ENCODE data around the gene RPL27.
"Not testable (repeated sequence)": the region's sequence is repeated elsewhere in the genome, so short reads cannot be mapped to it uniquely, and the experiment has no call there.

RPL27 gene

DNA sequence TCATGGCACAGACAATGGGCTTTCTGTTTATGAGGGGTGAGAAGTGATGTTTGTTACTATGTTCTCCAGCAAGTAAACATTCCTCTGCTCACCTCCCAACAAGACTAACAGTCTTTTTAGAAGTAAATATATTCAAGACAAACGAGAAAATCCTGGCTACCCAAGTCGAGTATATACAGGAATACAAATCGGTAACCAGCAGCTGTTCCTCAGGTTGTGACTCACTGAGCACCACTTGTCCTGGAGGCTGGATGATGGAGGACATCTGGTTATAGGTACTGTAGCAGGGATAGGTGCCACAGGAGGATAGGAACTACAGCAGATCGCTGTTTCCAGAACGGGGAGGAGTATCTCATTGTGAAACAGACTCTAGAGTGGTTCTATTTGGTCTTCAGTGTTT lies 5.3 kb upstream of the RPL27 start:
- FAIRE-seq (no peak), DNase-seq (ENCODE audit: low spot score) (no peak)

DNA sequence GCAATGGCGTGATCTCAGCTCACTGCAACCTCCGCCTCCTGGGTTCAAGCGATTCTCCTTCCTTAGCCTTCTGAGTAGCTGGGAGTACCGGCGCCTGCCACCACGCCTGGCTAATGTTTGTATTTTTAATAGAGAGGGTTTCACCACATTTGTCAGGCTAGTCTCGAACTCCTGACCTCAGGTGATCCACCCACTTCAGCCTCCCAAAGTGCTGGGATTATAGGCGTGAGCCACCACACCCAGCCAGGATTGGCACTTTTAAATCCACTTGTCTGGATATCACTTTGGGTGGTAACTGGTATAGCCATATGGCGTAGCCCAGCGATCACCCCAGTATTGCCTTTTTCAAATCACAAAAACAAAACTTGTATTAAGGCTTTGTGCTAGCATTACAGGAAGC lies 4.3 kb upstream of the RPL27 start:
- DNase-seq (ENCODE audit: low spot score); FAIRE-seq: not testable (repeated sequence)

DNA sequence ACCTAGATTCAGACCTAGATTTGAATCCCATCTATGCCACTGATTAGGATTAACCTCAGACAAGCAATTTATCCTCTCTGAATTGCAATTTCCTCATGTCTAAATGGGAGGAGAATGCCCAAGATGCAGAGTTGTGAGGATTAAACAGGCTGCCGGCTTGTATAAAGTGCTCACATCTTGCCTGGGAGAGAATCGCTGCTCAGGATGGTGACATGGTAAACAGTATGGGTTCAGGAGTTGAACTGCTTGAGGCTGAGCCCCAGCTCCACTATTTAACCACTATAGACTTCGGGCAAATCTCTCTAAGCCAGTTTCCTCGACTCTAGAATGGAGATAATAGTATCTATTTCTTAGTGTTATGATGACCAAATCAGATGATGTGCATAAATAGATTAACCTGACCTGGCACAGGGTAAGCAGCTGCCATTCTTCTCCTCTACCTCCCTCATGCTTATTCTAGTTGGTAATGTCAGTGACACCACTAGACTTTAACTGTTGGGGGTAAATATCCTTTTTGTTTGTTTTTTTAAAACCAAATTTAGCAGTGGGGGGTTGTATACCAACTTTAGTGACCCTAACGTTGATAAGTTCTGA lies 732 bp upstream of the RPL27 start:
- FAIRE-seq (no peak), DNase-seq (ENCODE audit: low spot score) (no peak)

DNA sequence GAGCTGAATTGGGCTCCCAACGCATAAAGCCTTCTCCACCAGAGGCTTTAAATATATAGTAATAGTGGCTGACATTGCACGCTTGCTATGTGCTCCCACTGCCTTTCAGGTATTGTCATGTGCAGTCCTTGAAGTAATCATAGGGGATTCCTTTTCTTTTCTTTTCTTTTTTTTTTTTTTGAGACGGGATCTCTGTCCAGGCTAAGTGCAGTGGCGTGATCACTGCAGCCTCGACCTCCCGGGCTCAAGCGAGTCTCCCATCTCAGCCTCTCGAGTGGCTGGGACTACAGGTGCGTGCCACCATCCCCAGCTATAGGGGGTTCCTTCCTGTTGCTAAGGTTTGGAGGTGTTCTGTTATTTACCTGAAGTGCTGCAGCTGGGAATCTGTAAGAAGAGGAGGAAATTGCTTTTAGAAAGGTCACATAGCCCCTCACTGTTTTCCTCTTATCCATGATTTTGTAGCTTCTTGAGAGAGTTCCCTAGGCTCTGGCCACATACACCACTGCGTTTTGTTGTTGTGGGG lies 845 bp downstream of the RPL27 start:
- no peak for FAIRE-seq

DNA sequence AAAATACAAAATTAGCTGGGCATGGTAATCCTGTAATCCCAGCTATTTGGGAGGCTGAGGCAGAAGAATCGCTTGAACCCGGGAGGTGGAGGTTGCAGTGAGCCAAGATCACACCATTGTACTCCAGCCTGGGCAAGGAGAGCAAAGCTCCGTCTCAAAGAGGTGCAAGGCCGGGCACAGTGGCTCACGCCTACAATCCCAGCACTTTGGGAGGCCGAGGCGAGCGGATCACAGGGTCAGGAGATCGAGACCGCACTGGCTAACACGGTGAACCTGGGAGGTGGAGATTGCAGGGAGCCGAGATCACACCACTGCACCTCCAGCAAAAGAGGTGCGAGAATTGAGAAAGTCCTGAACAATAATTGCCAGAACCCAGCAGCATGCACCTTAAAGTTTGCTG lies 2.7 kb downstream of the RPL27 start:
- FAIRE-seq; DNase-seq (ENCODE audit: low spot score): not testable (repeated sequence)

More for the DNA sequence above, 845 bp downstream of the RPL27 start:
- DNase-seq (ENCODE audit: low spot score) = no peak

DNA sequence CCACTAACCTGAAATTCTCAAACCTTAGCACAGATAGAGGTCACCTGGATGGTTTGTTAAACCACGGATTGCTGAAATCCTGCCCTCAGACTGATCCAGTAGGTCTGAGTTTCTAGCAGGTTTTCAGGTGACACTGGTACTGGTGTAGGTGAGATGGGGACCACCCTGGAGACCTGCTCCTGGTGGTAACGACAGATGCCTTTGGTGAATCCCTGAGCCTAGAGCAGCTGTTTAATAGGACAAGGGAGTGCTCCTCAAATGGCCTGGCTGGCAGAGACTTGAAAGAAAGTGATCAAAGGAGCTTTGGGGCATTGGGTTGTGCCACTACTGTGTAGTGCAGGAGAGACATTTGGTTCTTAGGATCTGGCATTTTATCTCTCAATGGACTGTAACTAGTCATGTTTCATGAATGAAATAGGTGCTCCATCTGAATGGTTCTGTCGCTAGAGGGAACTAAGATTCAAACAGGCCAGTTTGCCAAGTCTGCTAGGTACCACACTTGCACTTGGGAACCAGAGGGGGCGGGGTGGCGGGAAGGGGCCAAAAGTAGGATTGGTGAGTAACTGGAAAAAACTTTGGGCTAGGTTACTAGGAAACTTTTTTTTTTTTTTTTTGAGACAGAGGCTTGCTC lies 5.4 kb downstream of the RPL27 start:
- DNase-seq (ENCODE audit: low spot score) = peak; percentile 76
- no peak for FAIRE-seq

DNA sequence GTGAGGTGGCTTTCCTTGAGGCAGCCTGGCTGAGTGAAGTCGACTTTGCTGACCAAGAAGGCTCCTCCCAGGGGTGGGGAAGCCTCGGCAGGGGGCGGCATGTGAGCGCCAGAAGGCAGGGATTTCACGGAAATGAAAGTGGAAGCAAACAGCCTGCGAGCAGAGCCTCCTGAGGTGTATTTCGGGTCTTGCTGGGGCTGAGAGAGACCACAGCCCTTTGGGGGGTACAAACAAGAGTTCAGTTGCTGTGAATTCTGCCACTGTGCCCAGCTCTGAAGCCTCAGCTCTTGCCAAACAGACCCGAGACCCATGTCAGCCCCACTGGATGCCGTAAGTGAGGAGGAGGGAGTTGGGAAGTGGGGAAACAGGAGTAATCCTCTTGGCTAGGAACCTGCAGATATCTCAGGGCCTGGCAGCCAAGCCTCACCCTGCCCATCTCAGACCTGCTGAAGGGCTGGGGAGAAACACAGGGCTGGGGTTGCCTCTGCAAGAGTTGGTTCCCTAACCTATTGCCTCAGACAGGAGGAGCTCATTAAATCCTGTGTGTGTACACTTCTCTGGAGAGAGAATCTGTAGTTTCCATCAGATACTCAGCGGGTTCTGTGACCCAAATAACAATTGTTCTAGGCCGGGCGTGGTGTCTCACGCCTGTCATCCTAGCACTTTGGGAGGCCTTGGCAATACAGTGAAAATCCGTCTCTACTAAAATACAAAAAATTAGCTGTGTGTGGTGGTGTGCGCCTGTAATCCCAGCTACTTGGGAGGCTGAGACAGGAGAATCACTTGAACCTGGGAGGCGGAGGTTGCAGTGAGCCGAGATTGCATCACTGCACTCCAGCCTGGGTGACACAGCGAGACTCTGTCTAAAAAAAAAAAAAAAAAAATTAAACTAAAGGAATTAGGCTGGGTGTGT lies 8.7 kb downstream of the RPL27 start, which contains the start of gene IFI35:
Gene IFI35 (plus strand): TSS at position 146 of the 913 bp plus-strand sequence. CDS start 164 bp downstream, at position 310.
- DNase-seq (ENCODE audit: low spot score) (no peak), FAIRE-seq (no peak)

DNA sequence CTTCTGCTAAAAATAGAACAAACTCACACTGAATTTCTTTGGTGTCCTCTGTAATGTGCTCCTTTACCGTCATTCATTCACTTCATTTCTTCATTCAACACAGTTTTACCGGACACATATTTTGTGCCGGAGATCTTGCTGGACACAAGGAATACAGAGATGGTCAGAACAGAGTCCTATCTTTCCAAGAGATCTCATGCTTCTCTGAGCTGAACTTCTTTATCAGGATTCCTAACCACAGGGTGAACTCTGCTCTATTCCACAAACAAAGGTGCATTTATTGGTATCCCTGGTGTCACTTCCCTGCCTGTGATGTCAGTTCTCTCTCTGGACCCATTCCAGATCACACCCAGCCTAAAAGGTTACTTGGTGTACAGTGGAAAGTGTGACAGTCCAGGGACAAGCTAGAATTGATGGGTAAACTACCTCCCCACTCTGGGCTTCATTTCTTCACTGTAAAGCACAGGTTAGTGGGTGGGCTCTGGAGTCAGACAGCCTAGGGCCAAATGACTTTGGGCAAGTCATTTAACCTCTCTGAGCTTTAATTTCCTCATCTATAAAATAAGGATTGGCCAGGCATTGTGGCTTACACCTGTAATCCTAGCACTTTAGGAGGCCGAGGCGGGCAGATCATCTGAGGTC lies 12.6 kb downstream of the RPL27 start:
- no peak for FAIRE-seq
- DNase-seq (ENCODE audit: low spot score) = peak; percentile 33

DNA sequence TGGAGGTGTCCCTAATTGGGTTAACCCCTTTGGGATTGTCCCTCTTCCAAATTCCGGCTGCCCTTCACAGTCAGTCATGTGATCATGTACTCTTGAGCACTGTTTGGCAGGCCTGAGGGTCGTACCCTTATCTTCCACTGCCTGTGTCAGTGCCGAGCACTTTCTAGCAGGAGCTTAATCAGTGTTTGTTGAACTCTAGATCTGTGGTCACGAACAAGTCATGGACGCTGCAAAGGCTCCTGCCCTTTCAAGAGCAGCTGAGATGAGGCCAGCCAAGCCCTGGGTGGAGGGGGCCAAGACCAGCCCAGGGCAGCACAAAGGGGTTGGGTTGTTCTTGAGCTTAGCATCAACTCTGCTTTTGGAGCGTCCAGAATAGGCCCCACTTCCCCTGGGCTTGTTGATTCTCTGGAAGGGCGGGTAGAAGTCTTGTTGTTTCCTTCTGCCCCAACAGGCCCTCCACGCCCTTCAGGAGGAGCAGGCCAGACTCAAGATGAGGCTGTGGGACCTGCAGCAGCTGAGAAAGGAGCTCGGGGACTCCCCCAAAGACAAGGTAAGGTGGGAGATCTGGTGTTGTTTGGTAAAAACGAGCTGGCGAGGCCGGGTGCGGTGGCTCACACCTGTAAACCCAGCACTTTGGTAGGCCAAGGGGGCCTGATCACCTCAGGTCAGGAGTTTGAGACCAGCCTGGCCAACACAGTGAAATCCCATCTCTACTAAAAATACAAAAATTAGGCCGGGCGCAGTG lies 13.7 kb downstream of the RPL27 start:
- DNase-seq (ENCODE audit: low spot score) (no peak), FAIRE-seq (no peak)

DNA sequence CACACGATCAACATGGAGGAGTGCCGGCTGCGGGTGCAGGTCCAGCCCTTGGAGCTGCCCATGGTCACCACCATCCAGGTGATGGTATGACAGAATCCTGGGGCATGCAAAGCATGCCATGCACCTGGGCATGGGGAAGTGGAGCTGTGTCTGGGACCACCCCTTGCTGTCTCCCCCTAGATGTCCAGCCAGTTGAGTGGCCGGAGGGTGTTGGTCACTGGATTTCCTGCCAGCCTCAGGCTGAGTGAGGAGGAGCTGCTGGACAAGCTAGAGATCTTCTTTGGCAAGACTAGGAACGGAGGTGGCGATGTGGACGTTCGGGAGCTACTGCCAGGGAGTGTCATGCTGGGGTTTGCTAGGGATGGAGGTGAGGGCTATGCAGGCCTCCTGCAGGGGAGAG lies 15.1 kb downstream of the RPL27 start:
- DNase-seq (ENCODE audit: low spot score) (no peak), FAIRE-seq (no peak)

DNA sequence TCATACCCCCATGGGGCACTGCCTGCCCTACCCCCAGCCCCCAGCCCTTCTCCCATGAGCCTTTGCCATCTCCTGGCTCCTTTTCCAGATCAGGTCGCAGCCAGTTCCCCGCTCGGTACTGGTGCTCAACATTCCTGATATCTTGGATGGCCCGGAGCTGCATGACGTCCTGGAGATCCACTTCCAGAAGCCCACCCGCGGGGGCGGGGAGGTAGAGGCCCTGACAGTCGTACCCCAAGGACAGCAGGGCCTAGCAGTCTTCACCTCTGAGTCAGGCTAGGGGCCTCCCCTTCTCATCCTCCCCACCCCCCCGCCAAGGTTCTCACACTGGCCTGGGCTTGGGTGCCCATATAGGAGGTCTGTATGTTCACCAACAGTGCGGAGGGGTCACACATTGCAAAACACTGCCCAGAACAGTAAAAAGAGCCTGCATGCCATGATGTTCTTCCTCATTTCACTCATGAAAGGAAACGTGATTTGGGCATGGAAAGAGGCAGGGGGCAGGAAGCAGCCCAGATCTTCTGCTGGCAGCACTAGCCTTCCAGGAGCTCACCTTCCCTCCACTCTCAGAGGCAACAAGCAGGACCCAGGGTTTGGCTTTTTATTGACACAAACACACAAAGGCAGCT lies 15.9 kb downstream of the RPL27 start:
- no peak for FAIRE-seq

DNA sequence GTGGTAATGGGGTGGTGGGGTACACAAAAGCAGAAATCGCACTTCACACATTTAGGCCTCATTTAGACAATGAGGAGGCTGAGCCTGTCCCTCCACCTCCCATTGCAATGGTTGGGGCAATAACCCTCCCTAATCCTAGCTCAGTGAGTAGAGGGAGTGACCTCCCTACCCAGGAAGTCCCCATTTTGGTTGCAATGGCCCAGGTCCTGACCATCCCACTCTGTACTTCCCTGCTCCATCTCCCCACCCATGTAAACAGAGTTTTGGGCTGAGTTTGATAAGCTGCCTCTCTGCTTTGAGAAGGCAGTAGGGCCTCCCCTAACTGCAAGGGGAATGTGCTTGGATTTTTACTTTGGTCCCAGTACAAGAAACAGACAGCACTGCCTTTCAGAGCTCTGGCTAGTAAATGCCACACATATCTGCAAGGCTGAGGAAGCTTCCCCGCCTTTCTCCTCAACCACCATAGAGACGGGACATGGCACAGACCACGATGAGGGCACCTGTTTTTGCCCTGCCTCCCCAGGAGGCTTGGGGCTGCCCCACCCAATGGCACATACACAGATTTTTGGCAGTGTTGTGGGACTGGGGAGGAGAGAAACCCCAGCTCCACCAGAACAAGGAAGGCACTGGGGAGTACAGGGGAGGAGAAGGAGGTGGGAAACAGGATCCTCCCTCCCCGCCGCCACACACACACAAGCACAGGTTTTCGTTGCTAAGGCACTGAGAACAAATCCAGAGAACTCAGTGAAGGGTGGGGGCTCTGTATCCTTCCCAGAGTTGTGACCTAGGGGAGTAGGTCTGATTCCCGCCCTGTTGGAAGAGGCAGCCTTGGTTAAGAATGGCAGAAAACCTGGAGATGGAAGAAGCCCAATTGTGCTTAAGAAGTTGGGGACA lies 16.7 kb downstream of the RPL27 start:
- no peak for DNase-seq (ENCODE audit: low spot score)
- FAIRE-seq = no peak

More for the DNA sequence above, 15.9 kb downstream of the RPL27 start:
- DNase-seq (ENCODE audit: low spot score) = no peak

DNA sequence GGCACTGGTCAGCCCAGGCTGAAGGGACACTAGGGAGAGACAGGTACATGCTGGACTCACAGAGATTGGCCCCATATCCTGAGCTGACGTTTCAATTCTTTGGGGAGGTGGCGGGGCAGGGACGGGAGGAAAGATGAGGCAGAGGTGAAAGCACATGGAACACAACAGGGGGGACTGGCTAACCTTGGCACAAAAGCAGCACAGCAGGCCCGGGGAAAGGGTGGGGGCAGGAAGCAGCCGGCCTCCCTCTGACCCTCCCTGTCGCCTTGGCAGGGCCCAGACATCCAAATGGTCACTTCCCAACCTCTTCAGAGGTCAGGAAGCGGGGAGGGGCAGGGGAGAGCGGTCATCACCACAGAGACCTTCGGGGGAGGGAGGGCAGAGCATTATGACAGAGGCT lies 17.4 kb downstream of the RPL27 start:
- FAIRE-seq = no peak
- DNase-seq (ENCODE audit: low spot score) = no peak

DNA sequence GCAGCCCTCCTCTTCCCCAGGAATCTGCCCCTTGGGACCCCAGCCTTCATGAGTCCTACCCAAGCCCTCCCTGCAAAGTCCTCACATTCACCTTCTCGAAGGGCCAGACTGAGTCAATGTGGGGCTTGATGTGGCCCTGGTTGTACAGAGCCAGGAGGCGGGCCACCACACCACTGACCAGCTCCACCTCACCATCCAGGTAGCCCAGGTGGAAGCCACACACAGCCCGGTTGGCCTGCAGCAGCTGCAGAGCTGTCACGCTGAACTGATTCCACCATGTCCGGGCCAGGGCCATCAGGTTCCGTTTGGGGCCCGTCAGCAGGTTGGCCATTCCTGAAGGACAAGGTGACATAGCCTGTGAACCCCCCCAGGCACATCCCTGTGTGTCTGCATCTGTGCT lies 18.0 kb downstream of the RPL27 start:
- no peak for FAIRE-seq
- DNase-seq (ENCODE audit: low spot score) = no peak

DNA sequence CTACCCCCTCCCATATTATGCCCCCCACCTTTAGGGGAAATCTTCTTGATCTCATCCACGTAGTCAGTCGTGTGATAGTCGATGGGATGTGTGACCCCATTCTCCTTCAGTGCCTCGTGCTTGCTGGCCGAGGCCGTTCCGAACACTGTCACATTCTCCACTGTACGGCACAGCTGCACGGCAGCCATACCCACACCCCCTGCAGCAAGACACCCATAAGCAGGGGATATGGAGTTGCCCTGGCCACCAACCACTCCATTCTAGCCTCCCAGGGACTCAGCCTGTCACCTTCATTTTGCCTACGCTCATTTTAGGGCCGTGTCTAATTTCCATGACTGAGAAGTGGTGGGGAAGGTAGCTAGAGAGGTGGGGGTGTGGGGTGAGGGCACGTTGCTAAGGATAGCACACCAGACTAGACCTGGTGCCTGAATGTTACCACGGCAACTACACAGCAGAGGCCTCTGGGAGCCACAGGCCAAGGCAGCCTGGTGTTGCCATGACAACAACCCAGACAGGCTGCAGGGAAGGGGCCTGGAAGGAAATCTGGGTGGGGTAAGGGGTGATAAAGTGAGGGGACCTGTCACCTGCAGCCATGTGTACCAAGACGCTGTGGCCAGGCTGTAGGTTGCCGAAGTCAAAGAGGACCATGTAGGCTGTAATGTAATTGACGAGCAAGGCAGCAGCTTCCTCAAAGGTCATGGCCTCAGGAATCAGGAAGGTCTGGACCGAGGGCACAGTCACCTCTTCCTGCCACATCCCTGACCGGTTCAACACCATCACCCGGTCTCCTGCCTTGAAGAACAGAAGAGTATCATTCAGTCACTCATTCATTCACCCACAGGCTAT lies 20.0 kb downstream of the RPL27 start:
- FAIRE-seq (peak; percentile 79), DNase-seq (ENCODE audit: low spot score) (no peak)

DNA sequence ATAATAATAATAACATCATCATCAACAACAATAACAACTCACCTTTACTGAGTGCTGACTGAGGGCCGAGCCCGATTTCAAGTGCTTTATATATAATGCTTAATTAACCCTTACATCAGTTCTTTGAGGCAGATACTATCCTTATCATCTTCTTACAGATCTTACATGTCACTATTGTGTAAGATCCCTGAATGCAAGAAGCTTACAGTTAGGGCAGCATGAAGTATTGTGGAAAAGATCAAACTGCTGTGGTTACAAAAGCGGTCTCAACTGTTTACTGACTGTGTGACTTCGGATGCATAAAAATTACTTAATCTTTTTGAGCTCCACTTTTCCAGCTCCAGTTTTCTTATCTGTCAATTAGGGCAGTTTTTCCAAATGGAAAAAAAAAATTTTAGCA lies 20.7 kb downstream of the RPL27 start:
- no peak for FAIRE-seq
- DNase-seq (ENCODE audit: low spot score) = no peak

DNA sequence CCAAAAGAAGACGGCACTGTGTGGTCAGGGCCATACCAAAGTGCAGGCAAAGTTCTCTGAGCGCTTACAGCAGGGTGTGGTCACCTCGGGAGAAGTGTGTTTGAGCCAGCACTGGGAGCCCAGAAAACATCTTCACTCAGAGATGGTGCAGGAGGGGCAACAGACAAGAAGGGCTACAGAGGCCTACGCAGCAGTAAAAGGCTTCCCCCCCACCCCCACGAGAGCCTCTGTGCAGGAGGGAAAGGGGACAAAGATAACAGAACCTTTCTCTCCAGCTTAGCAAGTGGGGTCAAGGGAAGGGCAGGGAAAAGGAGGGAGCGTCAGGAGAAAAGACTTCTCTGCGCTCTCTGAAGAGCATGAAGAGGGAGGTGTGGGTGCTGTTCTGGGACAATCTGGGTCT lies 21.2 kb downstream of the RPL27 start:
- DNase-seq (ENCODE audit: low spot score) (no peak), FAIRE-seq (no peak)

DNA sequence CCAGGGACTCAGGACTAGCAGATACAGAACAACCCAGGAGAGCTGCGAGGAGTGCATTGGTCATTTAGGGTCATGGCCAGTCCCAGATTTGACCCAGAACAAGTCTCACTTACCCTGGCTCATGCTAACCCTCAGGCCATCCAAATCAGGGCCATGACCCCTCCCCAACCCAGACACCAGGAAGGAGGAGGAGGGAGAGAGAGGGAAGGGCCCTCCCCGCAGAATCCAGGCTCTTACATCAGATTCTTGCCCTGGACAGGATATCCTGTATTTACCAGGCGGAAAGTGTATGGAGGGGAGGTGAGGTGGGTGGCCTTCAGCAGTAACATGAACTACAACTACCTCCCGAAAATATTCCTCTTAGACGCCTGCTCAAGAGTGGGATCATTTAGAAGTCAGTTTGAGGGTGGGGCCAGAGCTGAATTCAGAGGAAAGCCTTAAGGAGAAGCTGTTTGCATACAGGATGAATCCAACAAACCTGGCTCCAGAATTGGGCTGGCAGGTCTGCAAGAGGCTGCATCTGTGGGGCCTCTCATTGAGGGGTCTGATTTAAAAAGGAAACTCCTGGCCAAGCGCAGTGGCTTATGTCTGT lies 21.9 kb downstream of the RPL27 start:
- FAIRE-seq (no peak), DNase-seq (ENCODE audit: low spot score) (no peak)
